SK-N-SH treated with all-trans-retinoic acid at 6 μM for 48 hours (cell line): ENCODE data around the gene ZMIZ1.

Source experiments
- ATAC-seq: fragments of 200-7000 bp; cut with Tn5 transposase; 3 replicates; pipeline ENCODE4 v1.9.1; 2020; ENCODE audit warnings: mild to moderate bottlenecking, moderate library complexity
- ARNTL ChIP-seq: fragments of 450-650 bp; formaldehyde crosslinking; IDR thresholded peaks from 2 replicates; pipeline ENCODE4 v1.5.0; 2020; ENCODE audit warnings: low read depth, mild to moderate bottlenecking, moderate library complexity, borderline replicate concordance
- BACH2 ChIP-seq: fragments of 250-450 bp; sonication (Bioruptor Pico); IDR thresholded peaks from 2 replicates; pipeline ENCODE4 v1.9.0; 2021; ENCODE audit warnings: mild to moderate bottlenecking, borderline replicate concordance
- CSDC2 ChIP-seq: fragments of 250-450 bp; sonication (Bioruptor Pico); IDR thresholded peaks from 2 replicates; pipeline ENCODE4 v1.5.0; 2020; ENCODE audit warnings: mild to moderate bottlenecking, moderate library complexity
- ESRRG ChIP-seq: fragments of 250-450 bp; sonication (Bioruptor Pico); IDR thresholded peaks from 2 replicates; pipeline ENCODE4 v1.6.1; 2021; ENCODE audit warnings: mild to moderate bottlenecking
- GLIS3 ChIP-seq: fragments of 250-450 bp; sonication (Bioruptor Pico); IDR thresholded peaks from 2 replicates; pipeline ENCODE4 v1.5.0; 2020; ENCODE audit warnings: mild to moderate bottlenecking, moderate library complexity
- ISL1 ChIP-seq: fragments of 250-450 bp; sonication (Bioruptor Pico); IDR thresholded peaks from 2 replicates; pipeline ENCODE4 v2.1.2; 2022; ENCODE audit warnings: mild to moderate bottlenecking, moderate library complexity
- OSR1 ChIP-seq: fragments of 250-450 bp; sonication (Bioruptor Pico); IDR thresholded peaks from 2 replicates; pipeline ENCODE4 v1.8.0; 2022; ENCODE audit warnings: moderate library complexity, mild to moderate bottlenecking, inconsistent platforms
- PPARA ChIP-seq: fragments of 250-450 bp; sonication (Bioruptor Pico); IDR thresholded peaks from 2 replicates; pipeline ENCODE4 v1.5.0; 2020; ENCODE audit warnings: mild to moderate bottlenecking, borderline replicate concordance
- RARB ChIP-seq: fragments of 250-450 bp; sonication (Bioruptor Pico); IDR thresholded peaks from 2 replicates; pipeline ENCODE4 v1.8.0; 2021; ENCODE audit warnings: mild to moderate bottlenecking, moderate library complexity
- SNAI2 ChIP-seq: fragments of 250-450 bp; sonication (Bioruptor Pico); IDR thresholded peaks from 2 replicates; pipeline ENCODE4 v1.5.0; 2020; ENCODE audit warnings: mild to moderate bottlenecking, moderate library complexity
- TCF4 ChIP-seq: fragments of 250-450 bp; sonication (Bioruptor Pico); IDR thresholded peaks from 2 replicates; pipeline ENCODE4 v1.8.0; 2021; ENCODE audit warnings: mild to moderate bottlenecking, moderate library complexity, borderline replicate concordance
- TOX ChIP-seq: fragments of 250-450 bp; sonication (Bioruptor Pico); IDR thresholded peaks from 2 replicates; pipeline ENCODE4 v1.8.0; 2021; ENCODE audit warnings: mild to moderate bottlenecking, moderate library complexity, borderline replicate concordance
- ZC3H10 ChIP-seq: fragments of 250-450 bp; sonication (Bioruptor Pico); IDR thresholded peaks from 2 replicates; pipeline ENCODE4 v1.5.1; 2021; ENCODE audit warnings: mild to moderate bottlenecking, moderate library complexity
- ZFP3 ChIP-seq: fragments of 250-450 bp; sonication (Bioruptor Pico); IDR thresholded peaks from 2 replicates; pipeline ENCODE4 v1.5.0; 2020; ENCODE audit warnings: mild to moderate bottlenecking, moderate library complexity
- ZFP30 ChIP-seq: fragments of 450-650 bp; formaldehyde crosslinking; IDR thresholded peaks from 2 replicates; pipeline ENCODE4 v1.5.0; 2022; ENCODE audit warnings: mild to moderate bottlenecking, moderate library complexity
- ZNF565 ChIP-seq: fragments of 450-650 bp; formaldehyde crosslinking; conservative IDR thresholded peaks from 2 replicates; pipeline ENCODE4 v1.5.0; 2020; ENCODE audit warnings: low read depth, mild to moderate bottlenecking, moderate library complexity
- ZNF70 ChIP-seq: fragments of 450-650 bp; formaldehyde crosslinking; IDR thresholded peaks from 2 replicates; pipeline ENCODE4 v1.5.0; 2020; ENCODE audit warnings: mild to moderate bottlenecking, moderate library complexity
- ZNF8 ChIP-seq: fragments of 450-650 bp; formaldehyde crosslinking; IDR thresholded peaks from 2 replicates; pipeline ENCODE4 v1.5.0; 2020; ENCODE audit warnings: mild to moderate bottlenecking, moderate library complexity
- TF ChIP-seq, protein P1 (sequence below): fragments of 250-450 bp; sonication (Bioruptor Pico); IDR thresholded peaks from 2 replicates; pipeline ENCODE4 v1.5.1; 2020; ENCODE audit warnings: low read depth, mild to moderate bottlenecking, moderate library complexity
- TF ChIP-seq, protein P2 (sequence below): fragments of 250-450 bp; sonication (Bioruptor Pico); IDR thresholded peaks from 2 replicates; pipeline ENCODE4 v1.5.0; 2020; ENCODE audit warnings: mild to moderate bottlenecking, moderate library complexity
- TF ChIP-seq, protein P3 (sequence below): fragments of 250-450 bp; sonication (Bioruptor Pico); IDR thresholded peaks from 2 replicates; pipeline ENCODE4 v1.8.0; 2020; ENCODE audit warnings: mild to moderate bottlenecking, moderate library complexity, borderline replicate concordance
- TF ChIP-seq, protein P4 (sequence below): fragments of 250-450 bp; sonication (Bioruptor Pico); IDR thresholded peaks from 2 replicates; pipeline ENCODE4 v1.5.1; 2021; ENCODE audit warnings: mild to moderate bottlenecking, moderate library complexity

The ZMIZ1 gene

DNA sequence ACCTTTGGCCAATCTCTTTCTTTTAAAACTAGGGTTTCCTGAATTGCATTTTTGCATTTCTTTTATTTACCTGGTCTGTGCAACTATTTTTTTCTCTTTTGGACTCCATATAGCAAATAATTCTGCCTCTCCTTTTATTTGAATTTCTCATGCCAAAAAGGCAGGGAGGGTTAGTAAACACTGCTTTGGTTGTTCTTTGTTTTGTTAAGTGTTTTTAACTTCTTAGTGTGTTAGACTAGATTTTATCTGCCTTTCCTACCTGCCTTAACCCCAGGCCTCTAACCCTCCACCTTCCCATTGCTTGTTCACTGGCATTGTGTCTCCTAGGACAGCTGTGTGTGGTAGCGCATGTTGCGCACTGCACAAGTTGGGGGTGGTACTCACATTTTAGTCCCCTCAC, 18.1 kb downstream of the ZMIZ1 start:
- no peak for ATAC-seq
- TF ChIP-seq CSDC2 (CRISPR knock-in tag) = no peak
- TF ChIP-seq OSR1 (CRISPR knock-in tag) = no peak
- TF ChIP-seq, protein P1, sequence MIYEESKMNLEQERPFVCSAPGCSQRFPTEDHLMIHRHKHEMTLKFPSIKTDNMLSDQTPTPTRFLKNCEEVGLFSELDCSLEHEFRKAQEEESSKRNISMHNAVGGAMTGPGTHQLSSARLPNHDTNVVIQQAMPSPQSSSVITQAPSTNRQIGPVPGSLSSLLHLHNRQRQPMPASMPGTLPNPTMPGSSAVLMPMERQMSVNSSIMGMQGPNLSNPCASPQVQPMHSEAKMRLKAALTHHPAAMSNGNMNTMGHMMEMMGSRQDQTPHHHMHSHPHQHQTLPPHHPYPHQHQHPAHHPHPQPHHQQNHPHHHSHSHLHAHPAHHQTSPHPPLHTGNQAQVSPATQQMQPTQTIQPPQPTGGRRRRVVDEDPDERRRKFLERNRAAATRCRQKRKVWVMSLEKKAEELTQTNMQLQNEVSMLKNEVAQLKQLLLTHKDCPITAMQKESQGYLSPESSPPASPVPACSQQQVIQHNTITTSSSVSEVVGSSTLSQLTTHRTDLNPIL (CRISPR knock-in tag) = no peak
- no peak for TF ChIP-seq ZC3H10 (CRISPR knock-in tag)
- no peak for TF ChIP-seq GLIS3 (CRISPR knock-in tag)
- no peak for TF ChIP-seq ZFP30
- TF ChIP-seq BACH2 (CRISPR knock-in tag) = no peak
- TF ChIP-seq, protein P2, sequence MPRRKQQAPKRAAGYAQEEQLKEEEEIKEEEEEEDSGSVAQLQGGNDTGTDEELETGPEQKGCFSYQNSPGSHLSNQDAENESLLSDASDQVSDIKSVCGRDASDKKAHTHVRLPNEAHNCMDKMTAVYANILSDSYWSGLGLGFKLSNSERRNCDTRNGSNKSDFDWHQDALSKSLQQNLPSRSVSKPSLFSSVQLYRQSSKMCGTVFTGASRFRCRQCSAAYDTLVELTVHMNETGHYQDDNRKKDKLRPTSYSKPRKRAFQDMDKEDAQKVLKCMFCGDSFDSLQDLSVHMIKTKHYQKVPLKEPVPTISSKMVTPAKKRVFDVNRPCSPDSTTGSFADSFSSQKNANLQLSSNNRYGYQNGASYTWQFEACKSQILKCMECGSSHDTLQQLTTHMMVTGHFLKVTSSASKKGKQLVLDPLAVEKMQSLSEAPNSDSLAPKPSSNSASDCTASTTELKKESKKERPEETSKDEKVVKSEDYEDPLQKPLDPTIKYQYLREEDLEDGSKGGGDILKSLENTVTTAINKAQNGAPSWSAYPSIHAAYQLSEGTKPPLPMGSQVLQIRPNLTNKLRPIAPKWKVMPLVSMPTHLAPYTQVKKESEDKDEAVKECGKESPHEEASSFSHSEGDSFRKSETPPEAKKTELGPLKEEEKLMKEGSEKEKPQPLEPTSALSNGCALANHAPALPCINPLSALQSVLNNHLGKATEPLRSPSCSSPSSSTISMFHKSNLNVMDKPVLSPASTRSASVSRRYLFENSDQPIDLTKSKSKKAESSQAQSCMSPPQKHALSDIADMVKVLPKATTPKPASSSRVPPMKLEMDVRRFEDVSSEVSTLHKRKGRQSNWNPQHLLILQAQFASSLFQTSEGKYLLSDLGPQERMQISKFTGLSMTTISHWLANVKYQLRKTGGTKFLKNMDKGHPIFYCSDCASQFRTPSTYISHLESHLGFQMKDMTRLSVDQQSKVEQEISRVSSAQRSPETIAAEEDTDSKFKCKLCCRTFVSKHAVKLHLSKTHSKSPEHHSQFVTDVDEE (CRISPR knock-in tag) = no peak
- TF ChIP-seq ZFP3 (CRISPR knock-in tag) = no peak
- TF ChIP-seq ESRRG (CRISPR knock-in tag) = no peak
- no peak for TF ChIP-seq SNAI2
- no peak for TF ChIP-seq TOX (CRISPR knock-in tag)
- TF ChIP-seq, protein P3, sequence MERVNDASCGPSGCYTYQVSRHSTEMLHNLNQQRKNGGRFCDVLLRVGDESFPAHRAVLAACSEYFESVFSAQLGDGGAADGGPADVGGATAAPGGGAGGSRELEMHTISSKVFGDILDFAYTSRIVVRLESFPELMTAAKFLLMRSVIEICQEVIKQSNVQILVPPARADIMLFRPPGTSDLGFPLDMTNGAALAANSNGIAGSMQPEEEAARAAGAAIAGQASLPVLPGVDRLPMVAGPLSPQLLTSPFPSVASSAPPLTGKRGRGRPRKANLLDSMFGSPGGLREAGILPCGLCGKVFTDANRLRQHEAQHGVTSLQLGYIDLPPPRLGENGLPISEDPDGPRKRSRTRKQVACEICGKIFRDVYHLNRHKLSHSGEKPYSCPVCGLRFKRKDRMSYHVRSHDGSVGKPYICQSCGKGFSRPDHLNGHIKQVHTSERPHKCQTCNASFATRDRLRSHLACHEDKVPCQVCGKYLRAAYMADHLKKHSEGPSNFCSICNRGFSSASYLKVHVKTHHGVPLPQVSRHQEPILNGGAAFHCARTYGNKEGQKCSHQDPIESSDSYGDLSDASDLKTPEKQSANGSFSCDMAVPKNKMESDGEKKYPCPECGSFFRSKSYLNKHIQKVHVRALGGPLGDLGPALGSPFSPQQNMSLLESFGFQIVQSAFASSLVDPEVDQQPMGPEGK (CRISPR knock-in tag) = no peak
- TF ChIP-seq ARNTL (CRISPR knock-in tag) = no peak
- no peak for TF ChIP-seq ZNF565 (CRISPR knock-in tag)
- no peak for TF ChIP-seq TCF4
- TF ChIP-seq, protein P4, sequence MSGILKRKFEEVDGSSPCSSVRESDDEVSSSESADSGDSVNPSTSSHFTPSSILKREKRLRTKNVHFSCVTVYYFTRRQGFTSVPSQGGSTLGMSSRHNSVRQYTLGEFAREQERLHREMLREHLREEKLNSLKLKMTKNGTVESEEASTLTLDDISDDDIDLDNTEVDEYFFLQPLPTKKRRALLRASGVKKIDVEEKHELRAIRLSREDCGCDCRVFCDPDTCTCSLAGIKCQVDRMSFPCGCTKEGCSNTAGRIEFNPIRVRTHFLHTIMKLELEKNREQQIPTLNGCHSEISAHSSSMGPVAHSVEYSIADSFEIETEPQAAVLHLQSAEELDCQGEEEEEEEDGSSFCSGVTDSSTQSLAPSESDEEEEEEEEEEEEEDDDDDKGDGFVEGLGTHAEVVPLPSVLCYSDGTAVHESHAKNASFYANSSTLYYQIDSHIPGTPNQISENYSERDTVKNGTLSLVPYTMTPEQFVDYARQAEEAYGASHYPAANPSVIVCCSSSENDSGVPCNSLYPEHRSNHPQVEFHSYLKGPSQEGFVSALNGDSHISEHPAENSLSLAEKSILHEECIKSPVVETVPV = no peak
- TF ChIP-seq ZNF70 = no peak
- TF ChIP-seq ISL1 (CRISPR knock-in tag) = no peak
- TF ChIP-seq RARB (CRISPR knock-in tag) = no peak
- TF ChIP-seq, all 23 proteins: peak for 0

DNA sequence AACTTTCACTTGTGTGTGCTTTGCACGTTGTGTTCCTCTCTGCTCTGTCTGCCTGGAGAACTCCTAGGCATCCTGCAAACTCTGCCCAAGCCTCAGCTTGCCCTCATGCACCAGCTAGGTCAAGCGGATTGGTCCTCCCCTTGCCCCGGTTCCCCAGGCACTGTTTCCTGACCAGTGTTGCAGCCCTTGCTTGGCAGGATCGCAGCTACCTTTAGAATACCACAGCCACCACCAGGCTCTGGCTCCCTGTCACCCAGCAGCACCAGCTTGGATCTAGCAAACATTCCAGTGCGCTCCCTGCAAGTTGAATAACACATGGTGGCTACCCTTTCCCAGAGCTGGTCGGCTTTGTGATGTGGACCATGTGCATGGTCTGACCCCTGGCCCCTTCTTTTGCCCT, 19.0 kb downstream of the ZMIZ1 start:
- ATAC-seq = no peak
- TF ChIP-seq ZNF8 (CRISPR knock-in tag) (no peak), ZFP3 (CRISPR knock-in tag) (peak; percentile 74)

DNA sequence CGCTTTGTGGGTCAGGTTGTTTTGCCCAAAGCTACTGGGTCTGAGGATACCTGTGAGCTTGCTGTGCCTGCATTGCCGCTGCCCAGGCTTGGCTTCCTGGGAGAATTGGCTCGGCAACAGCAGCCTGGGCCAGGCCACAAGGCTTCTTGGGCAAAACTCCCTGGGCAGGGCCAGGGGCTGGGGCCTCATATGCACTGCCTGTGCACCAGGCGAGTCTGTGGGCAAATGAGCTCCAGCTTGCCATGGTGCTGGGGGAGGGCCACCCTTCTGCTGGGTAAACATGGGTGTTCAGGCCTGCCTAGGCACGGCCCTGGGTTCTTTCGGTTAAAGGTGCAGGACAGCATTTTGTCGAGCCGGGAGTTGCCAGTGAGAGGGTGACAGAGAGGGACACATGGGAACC, 19.4 kb downstream of the ZMIZ1 start:
- no peak for TF ChIP-seq ZFP30
- TF ChIP-seq SNAI2 = no peak
- TF ChIP-seq BACH2 (CRISPR knock-in tag) = no peak
- no peak for TF ChIP-seq PPARA (CRISPR knock-in tag)
- TF ChIP-seq RARB (CRISPR knock-in tag) = no peak
- no peak for TF ChIP-seq ZNF565 (CRISPR knock-in tag)
- no peak for TF ChIP-seq ZNF8 (CRISPR knock-in tag)
- no peak for TF ChIP-seq OSR1 (CRISPR knock-in tag)
- TF ChIP-seq ARNTL (CRISPR knock-in tag) = no peak
- TF ChIP-seq ZFP3 (CRISPR knock-in tag) = no peak
- no peak for TF ChIP-seq ZNF70
- ATAC-seq = no peak

DNA sequence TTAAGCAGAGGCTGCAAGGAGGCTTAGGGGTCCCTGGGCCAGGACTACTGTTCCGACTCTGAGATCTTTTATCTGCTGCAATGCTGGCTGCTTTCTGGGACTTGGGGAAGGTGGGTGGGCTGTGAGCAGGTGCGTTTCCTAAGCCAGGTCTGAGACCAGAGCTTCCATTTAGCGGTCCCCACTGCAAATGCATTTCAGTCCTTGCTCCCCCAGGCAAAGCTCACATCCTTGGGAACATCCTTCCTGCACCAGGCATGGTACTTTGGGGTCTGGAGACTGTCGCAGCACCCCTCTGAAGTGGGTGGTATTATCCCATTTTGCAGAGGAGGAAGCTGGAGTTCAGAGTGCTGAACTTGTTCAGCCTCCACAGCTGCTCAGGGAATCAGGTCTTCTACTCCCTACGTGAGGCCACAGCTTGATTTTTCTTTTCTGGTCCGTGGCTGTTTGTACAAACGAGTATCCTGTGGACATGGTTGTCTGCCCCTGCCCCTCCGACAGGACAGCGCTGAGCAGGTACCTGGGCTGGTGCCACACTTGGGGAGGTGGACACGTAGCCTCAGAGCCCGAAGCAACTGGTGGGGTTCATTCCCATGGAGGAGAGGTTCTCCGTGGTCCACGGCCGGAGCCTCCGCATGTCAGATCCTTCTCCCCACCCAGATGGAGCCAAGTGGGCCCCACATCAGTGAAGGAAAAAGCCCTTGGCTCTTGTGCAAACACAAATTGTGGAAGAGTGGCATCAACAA, 20.0 kb downstream of the ZMIZ1 start:
- ATAC-seq = no peak
- no peak for TF ChIP-seq OSR1 (CRISPR knock-in tag)
- no peak for TF ChIP-seq CSDC2 (CRISPR knock-in tag)
- no peak for TF ChIP-seq TOX (CRISPR knock-in tag)
- TF ChIP-seq, protein P1 (CRISPR knock-in tag) = no peak
- TF ChIP-seq, protein P4 = no peak
- TF ChIP-seq GLIS3 (CRISPR knock-in tag) = no peak
- TF ChIP-seq ZNF70 = no peak
- TF ChIP-seq ZC3H10 (CRISPR knock-in tag) = no peak
